ENCODE results near the gene STOML2. TPM values are rescaled to one million over a fixed set of nuclear protein-coding genes. Genes with fewer than 3 reads are reported as not detected.

The STOML2 gene
- total and polyA plus RNA-seq, 9 of the 15 experiments (the other 6 are each of a cell fraction or from before 2014, with no cell fraction given) = 110 to 220 (median 174) TPM

DNA sequence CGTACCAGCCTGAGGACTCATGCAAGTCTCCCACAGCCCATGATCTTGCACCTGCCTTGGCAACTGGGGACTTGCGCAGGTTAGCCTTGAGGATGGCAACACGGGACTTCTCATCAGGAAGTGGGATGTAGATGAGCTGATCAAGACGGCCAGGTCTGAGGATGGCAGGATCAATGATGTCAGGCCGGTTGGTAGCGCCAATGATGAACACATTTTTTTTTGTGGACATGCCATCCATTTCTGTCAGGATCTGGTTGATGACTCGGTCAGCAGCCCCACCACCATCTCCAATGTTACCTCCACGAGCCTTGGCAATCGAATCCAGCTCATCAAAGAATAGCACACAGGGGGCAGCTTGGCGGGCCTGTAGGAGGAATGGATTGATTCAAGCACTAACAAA is 43.5 kb downstream of the STOML2 start:
- Histone ChIP-seq H3K27ac (ENCODE audit: extremely low read depth, low read depth, low read length) (no peak overlapping the region), H4K20me1 (replicated peaks; ENCODE audit: control insufficient read depth, insufficient read depth, low read length) (no peaks in the 10 kb centered on the region), H3K9me3 (replicated peaks; ENCODE audit: control insufficient read depth, insufficient read depth, low read depth, low read length) (no peaks in the 10 kb centered on the region), H3K4me2 (ENCODE audit: insufficient read depth, low read length) (no peak overlapping the region), H3K4me3 (no peak overlapping the region), H3K36me3 (ENCODE audit: control insufficient read depth, insufficient read depth, low read length) (peaks cover 91% of the 10 kb centered on the region), H3K27me3 (ENCODE audit: control insufficient read depth in 2 of 2, insufficient read depth in 2 of 2, low read length in 2 of 2) (no peaks in the 10 kb centered on the region), H3K4me1 (replicated peaks in 1 of 2; ENCODE audit: control insufficient read depth in 2 of 2, insufficient read depth in 2 of 2, low read length in 2 of 2) (no peaks in the 10 kb centered on the region), H3K79me2 (ENCODE audit: control insufficient read depth, insufficient read depth, low read length) (no peaks in the 10 kb centered on the region), H3K9ac (ENCODE audit: insufficient read depth in 1 of 2, low read depth in 2 of 2, low read length in 2 of 2) (no peak overlapping the region), H3K9me1 (ENCODE audit: control insufficient read depth, insufficient read depth, low read length) (no peaks in the 10 kb centered on the region), H2AFZ (ENCODE audit: low read depth, low read length) (no peak overlapping the region)
- in situ Hi-C loops (cut with MboI) (no loop called here), intact Hi-C loops (cut with micrococcal nuclease) (no loop called here)
- BruUV-seq (replicated peaks) = no TSS peak
- ATAC-seq = no peak
- no peak for TF ChIP-seq CBX5 (IDR thresholded peaks at IDR 0.05; ENCODE audit: borderline replicate concordance, low read depth)
- no peak for TF ChIP-seq BRCA1 (IDR thresholded peaks at IDR 0.05)
- no peak for TF ChIP-seq BRCA1 (CRISPR knock-in tag; IDR thresholded peaks at IDR 0.05)
- TF ChIP-seq POLR2A (conservative IDR thresholded peaks at IDR 0.05) = no peak
- no peak for TF ChIP-seq ZNF695 (CRISPR knock-in tag; IDR thresholded peaks at IDR 0.05)
- TF ChIP-seq EWSR1 (IDR thresholded peaks at IDR 0.05; ENCODE audit: borderline replicate concordance, low read depth, partially characterized antibody) = no peak
- TF ChIP-seq HSF4 (CRISPR knock-in tag; IDR thresholded peaks at IDR 0.05; ENCODE audit: borderline replicate concordance) = no peak
- no peak for TF ChIP-seq ZFPM2 (CRISPR knock-in tag; IDR thresholded peaks at IDR 0.05)
- no peak for TF ChIP-seq MYC (IDR thresholded peaks at IDR 0.05; ENCODE audit: low read depth, low read length)
- no peak for TF ChIP-seq MYC (CRISPR knock-in tag; IDR thresholded peaks at IDR 0.05; ENCODE audit: borderline replicate concordance, low read depth)
- no peak for TF ChIP-seq ZKSCAN8 (CRISPR knock-in tag; IDR thresholded peaks at IDR 0.05)
- TF ChIP-seq, protein P1, sequence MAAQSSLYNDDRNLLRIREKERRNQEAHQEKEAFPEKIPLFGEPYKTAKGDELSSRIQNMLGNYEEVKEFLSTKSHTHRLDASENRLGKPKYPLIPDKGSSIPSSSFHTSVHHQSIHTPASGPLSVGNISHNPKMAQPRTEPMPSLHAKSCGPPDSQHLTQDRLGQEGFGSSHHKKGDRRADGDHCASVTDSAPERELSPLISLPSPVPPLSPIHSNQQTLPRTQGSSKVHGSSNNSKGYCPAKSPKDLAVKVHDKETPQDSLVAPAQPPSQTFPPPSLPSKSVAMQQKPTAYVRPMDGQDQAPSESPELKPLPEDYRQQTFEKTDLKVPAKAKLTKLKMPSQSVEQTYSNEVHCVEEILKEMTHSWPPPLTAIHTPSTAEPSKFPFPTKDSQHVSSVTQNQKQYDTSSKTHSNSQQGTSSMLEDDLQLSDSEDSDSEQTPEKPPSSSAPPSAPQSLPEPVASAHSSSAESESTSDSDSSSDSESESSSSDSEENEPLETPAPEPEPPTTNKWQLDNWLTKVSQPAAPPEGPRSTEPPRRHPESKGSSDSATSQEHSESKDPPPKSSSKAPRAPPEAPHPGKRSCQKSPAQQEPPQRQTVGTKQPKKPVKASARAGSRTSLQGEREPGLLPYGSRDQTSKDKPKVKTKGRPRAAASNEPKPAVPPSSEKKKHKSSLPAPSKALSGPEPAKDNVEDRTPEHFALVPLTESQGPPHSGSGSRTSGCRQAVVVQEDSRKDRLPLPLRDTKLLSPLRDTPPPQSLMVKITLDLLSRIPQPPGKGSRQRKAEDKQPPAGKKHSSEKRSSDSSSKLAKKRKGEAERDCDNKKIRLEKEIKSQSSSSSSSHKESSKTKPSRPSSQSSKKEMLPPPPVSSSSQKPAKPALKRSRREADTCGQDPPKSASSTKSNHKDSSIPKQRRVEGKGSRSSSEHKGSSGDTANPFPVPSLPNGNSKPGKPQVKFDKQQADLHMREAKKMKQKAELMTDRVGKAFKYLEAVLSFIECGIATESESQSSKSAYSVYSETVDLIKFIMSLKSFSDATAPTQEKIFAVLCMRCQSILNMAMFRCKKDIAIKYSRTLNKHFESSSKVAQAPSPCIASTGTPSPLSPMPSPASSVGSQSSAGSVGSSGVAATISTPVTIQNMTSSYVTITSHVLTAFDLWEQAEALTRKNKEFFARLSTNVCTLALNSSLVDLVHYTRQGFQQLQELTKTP (IDR thresholded peaks at IDR 0.05; ENCODE audit: low read depth in 1 of 2, partially characterized antibody in 2 of 2) = no peak
- TF ChIP-seq NR2C2 (CRISPR knock-in tag; IDR thresholded peaks at IDR 0.05) = no peak
- TF ChIP-seq NR2C2 (tag; IDR thresholded peaks at IDR 0.05) = no peak
- TF ChIP-seq NRF1 (conservative IDR thresholded peaks at IDR 0.05 in 1 of 2, IDR thresholded peaks at IDR 0.05 in 1 of 2) = no peak
- no peak for FAIRE-seq
- POLR2A ChIA-PET = interaction anchor here (0.9 to 4.9 kb wide), 4 partner anchors 8 to 31 kb away, joined by 3 to 32 read pairs (median 18); partner anchors contain the start of gene VCP
- CTCF ChIA-PET (ENCODE audit: low intra/inter-chr PET ratio) = no interaction called here
- no peak for DNase-seq (ENCODE audit: extremely low read depth in 1 of 4, low spot score in 3 of 4)
- WGBS (ENCODE audit: insufficient coverage, low coverage, missing lambda C conversion rate) = 90% methylated on average over 7 of the region's 10 CpGs
